Right lobe of liver (tissue), 6 donors: ENCODE results near the gene KRT24. TPM values are rescaled to one million over a fixed set of nuclear protein-coding genes. Genes with fewer than 3 reads are reported as not detected.

ENCODE experiments used
- ATAC-seq, 4 donors: fragments of 200-7000 bp; cut with Tn5 transposase; one replicate each; pipeline ENCODE4 v1.9.1; 2020; ENCODE audit warnings: mild to moderate bottlenecking in 4 of 4, moderate library complexity in 4 of 4
- DNase-seq, 3 donors: peaks; one replicate each; pipeline ENCODE4 v3.0.0-alpha.2; 2020
- H3K27ac ChIP-seq, 3 donors: fragments of 200-600 bp; one replicate each; pipeline ENCODE4 v1.8.0; 2022
- H3K27me3 ChIP-seq, 2 donors: fragments of 200-600 bp; one replicate each; pipeline ENCODE4 v1.8.0; 2022
- H3K36me3 ChIP-seq, 4 donors: fragments of 200-600 bp; sonication (generic) in 1 of 4; one replicate each; pipeline versions ENCODE4 v1.5.1 to v1.8.0; 2017 to 2022; ENCODE audit warnings: control low read depth in 1 of 4
- H3K4me1 ChIP-seq, 4 donors: fragments of 200-600 bp; sonication (generic) in 1 of 4; one replicate each; pipeline versions ENCODE4 v1.5.1 to v1.8.0; 2017 to 2022; ENCODE audit warnings: control low read depth in 1 of 4
- H3K4me3 ChIP-seq, 3 donors: fragments of 200-600 bp; one replicate each; pipeline ENCODE4 v1.8.0; 2022
- H3K9me3 ChIP-seq, 4 donors: fragments of 200-600 bp; sonication (generic) in 1 of 4; one replicate each; pipeline versions ENCODE4 v1.5.1 to v1.8.0; 2017 to 2022; ENCODE audit warnings: control low read depth in 1 of 4
- POLR2A ChIP-seq: fragments of 450-650 bp; IDR thresholded peaks from one replicate; pipeline ENCODE4 v1.6.1; 2017; ENCODE audit warnings: antibody characterized with exemption, mild to moderate bottlenecking
- WGBS: methylation state at CpG from one replicate; pipeline ENCODE4 v1.1.6; 2018; ENCODE audit warnings: low coverage, low lambda C conversion rate; ENCODE audit not compliant: insufficient coverage; ENCODE audit errors: missing lambda C conversion rate; 5-methylcytosine and 5-hydroxymethylcytosine counted together
- intact Hi-C, 2 donors: fragments of 100-400 bp; cut with DNase I; formaldehyde crosslinking; loops; one replicate each; pipeline versions ENCODE4 v1.11.2 to v1.14.1; 2022
- total RNA-seq, 6 experiments: library from RNA; depleted of rRNA in 2 of 6; stranded (reverse); fragments of >200 nt in 2 of 6; fragmentation: NEBNext Ultra II Directional in 3 of 6; extraction: Animal tissue kit (Norgen Biotek cat#: 25700) in 3 of 6; gene quantifications; one replicate each; pipeline versions ENCODE4 v1.1.0 to v1.2.4, GENCODE V29; 2016 to 2023
- TF ChIP-seq, protein P1 (sequence below), 4 donors: fragments of 200-600 bp in 3 of 4; fragments of 450-650 bp in 1 of 4; IDR thresholded peaks; one replicate each; pipeline versions ENCODE4 v1.5.1 to v1.8.0; 2016 to 2022; ENCODE audit warnings: antibody characterized with exemption in 4 of 4, mild to moderate bottlenecking in 2 of 4
- donor health status: DM: no; HTN: yes; CAD: no.
- donor health status: DM: no; HTN: no; CAD: no.
- donor health status: DM: no; HTN: no; CAD: no.
- donor health status: DM: no; HTN: yes; CAD: no.
- donor health status: DM: no; HTN: yes; CAD: no.

The KRT24 gene
- total RNA-seq, 6 experiments from 2014 or later = not detected

DNA sequence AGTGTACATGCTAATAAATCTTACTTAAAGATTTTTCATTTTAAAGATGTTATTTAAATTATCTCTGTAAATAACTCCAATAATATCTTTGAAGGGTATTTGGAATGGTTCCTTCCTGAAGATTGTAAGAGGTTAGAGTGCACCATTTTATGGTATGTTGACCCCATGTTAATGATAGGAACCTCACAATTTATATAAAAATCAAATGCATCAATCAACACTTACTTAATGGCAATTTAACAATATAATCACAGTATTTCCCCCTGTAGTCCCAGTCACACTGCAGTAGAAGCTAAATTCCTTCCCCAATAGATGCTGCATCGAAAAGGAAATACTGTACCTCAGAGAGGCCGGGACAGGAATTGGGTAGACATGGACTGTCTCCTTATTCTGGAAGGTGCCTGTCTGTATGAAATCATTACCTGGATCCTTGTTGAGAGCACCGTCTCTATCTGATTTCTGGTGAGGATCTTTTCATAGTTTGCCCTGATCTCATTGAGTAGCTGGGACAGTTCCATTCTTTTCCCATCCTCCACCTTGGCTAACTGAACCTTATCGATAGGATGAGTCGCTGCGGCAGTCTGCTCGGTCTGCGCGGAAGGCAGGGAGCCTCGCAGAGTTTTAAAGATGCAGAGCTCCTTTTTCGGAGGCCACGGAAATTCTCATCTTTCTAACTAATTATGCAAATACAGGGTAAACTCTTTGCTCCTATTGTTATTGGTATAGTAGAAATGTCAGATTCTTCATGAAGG lies 38.8 kb downstream of the KRT24 start, which contains the start of gene KRT222:
Gene KRT222, minus strand, starts transcription at position 596 of the 752 bp plus-strand sequence. Its CDS starts 78 bp downstream, at position 518.
- H3K27me3 ChIP-seq = no peaks in the 10 kb centered on the region
- H3K9me3 ChIP-seq = no peaks in the 10 kb centered on the region
- peak; percentile 78 to 89 (median 82) for ATAC-seq
- 2% methylated on average over 12 of the region's 12 CpGs for WGBS
- DNase-seq = peak in 2 of 3 donors; percentile 43 to 57
- no peak within 1 kb of the TSS for H3K27ac ChIP-seq
- peaks cover 0 to 18% (median 3%) of the 10 kb centered on the region in 4 donors for H3K4me1 ChIP-seq
- intact Hi-C loops = no loop called here
- peak within 1 kb of the TSS; percentile 2 to 54 (median 43) for H3K4me3 ChIP-seq
- no peaks in the 10 kb centered on the region for H3K36me3 ChIP-seq
- no peak for TF ChIP-seq POLR2A
- TF ChIP-seq, protein P1, sequence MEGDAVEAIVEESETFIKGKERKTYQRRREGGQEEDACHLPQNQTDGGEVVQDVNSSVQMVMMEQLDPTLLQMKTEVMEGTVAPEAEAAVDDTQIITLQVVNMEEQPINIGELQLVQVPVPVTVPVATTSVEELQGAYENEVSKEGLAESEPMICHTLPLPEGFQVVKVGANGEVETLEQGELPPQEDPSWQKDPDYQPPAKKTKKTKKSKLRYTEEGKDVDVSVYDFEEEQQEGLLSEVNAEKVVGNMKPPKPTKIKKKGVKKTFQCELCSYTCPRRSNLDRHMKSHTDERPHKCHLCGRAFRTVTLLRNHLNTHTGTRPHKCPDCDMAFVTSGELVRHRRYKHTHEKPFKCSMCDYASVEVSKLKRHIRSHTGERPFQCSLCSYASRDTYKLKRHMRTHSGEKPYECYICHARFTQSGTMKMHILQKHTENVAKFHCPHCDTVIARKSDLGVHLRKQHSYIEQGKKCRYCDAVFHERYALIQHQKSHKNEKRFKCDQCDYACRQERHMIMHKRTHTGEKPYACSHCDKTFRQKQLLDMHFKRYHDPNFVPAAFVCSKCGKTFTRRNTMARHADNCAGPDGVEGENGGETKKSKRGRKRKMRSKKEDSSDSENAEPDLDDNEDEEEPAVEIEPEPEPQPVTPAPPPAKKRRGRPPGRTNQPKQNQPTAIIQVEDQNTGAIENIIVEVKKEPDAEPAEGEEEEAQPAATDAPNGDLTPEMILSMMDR (IDR thresholded peaks at IDR 0.05) = no peak

DNA sequence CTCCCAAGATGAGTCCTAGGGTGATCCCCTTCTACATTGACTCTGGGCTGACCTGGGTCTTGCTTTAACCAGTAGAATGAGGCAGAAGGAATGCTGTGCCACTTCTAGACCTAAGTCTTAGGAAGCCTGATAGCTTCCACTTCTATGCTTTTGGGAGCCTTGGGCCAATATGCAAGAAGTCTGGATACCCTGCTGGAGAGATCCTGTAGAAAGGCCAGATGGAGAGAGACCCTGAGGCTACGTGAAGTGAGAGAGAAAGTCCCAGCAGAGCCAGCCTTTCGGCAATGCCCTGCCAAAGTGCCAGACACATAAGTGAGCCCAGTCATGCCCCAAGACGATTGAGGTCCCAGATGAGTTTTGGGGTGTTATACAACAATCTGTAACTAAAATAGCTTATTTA lies 40.3 kb downstream of the KRT24 start:
- Histone ChIP-seq H3K9me3 (no peaks in the 10 kb centered on the region), H3K4me1 (peaks cover 0 to 18% (median 3%) of the 10 kb centered on the region in 4 donors), H3K4me3 (no peak overlapping the region), H3K27ac (no peak overlapping the region), H3K36me3 (no peaks in the 10 kb centered on the region), H3K27me3 (no peaks in the 10 kb centered on the region)
- TF ChIP-seq POLR2A = no peak
- TF ChIP-seq, protein P1 (IDR thresholded peaks at IDR 0.05) = no peak
- no peak for DNase-seq
- ATAC-seq = no peak
- intact Hi-C loops = no loop called here
- WGBS = 68% methylated on average over 3 of the region's 3 CpGs

DNA sequence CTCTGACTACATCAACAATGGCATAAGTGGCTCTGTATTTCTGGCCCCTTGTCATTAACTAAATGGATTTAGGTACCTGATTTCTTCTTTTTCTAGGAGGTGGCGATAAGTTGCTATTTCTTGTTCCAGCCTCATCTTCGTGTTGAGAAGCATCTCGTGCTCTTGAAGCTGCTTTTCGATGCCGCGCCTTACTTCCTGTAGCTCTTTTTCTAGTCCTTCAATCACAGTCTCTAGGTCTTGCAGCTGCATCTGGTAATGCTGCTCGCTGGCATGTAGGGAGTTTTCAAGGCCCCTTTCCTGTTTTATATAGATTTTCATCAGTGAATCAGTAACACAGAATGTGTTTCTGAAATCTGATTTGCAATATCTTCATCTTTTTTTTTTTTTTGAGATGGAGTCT lies 43.6 kb downstream of the KRT24 start:
- DNase-seq = no peak
- intact Hi-C loops = no loop called here
- Histone ChIP-seq H3K27ac (no peak overlapping the region), H3K4me1 (no peaks in the 10 kb centered on the region), H3K9me3 (no peaks in the 10 kb centered on the region), H3K4me3 (no peak overlapping the region), H3K27me3 (no peaks in the 10 kb centered on the region), H3K36me3 (peaks cover 0 to 3% (median 0%) of the 10 kb centered on the region in 4 donors)
- TF ChIP-seq POLR2A = no peak
- TF ChIP-seq, protein P1 (IDR thresholded peaks at IDR 0.05) = no peak
- no peak for ATAC-seq
- WGBS = 91% methylated on average over 7 of the region's 7 CpGs

DNA sequence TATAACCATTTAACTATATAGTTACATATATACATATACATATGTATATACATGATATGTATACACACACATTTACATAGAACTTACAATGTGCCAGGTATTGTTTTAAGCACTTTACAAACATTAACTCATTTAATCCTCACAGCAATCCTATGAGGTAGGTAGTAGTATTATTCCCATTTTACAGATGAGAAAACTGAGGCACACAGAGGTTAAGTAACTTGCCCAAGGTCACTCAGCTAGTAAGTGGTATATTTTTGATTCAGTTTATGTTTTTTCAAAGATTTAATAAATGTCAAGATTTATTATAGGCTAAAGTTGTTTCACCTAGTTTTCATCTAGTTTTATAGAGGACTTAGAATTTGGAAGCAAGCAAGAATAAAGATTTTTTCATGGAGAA lies 45.2 kb downstream of the KRT24 start:
- Histone ChIP-seq H3K27me3 (no peaks in the 10 kb centered on the region), H3K27ac (no peak overlapping the region), H3K9me3 (no peaks in the 10 kb centered on the region), H3K36me3 (peaks cover 0 to 3% (median 0%) of the 10 kb centered on the region in 4 donors), H3K4me1 (no peaks in the 10 kb centered on the region), H3K4me3 (no peak overlapping the region)
- DNase-seq = no peak
- ATAC-seq = no peak
- intact Hi-C loops = no loop called here
- TF ChIP-seq, protein P1 (IDR thresholded peaks at IDR 0.05) = no peak
- no peak for TF ChIP-seq POLR2A
